Measurements from ENCODE around the gene IL1RL2.
A peak's percentile ranks its signal among the peaks of the same experiment; 100 is the strongest.

The IL1RL2 gene

DNA sequence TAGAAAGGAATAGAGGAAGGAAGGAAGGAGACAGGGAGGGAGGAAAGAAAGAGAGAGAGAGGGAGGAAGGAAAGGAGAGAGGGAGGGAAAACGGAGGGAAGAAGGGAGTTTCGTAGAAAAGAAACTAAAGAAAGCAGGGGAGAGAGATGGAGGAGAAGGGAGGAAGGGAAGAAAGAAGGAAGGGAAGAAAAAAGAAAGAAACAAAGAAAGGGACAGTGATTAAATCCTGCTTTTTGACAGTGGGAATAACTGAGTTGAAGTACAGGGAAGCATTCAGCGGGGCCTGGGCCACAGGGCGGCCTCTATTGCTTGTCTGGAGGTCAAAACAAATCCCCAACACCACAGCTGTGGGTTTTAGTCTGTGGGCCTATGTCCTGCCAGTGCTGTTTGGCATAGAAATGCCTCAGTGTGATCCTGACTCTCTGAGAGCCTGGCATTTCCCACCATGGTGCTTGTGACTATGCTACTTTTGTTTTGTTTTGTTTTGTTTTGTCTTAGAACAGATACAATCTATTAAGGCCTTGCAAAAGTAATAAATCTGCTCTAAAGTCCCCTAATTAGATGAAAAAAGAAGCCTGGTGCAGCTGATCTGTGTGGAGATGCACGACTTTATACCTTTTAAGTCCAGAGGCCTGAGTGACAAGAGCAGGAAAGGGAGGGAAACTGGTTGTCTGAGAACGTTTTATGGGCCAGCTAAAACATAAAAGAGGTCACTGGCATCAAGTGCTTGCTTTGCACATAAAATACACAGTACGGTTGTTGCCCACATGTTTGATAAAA, 40.0 kb downstream of the IL1RL2 start:
- Histone ChIP-seq H3K27me3 (no peaks in the 10 kb centered on the region), H3K9me3 (no peaks in the 10 kb centered on the region), H3K27ac (peak overlapping the region; percentile 84 to 85), H3K4me3 (no peak overlapping the region), H3K4me1 (peaks cover 0 to 30% (median 21%) of the 10 kb centered on the region in 4 donors), H3K36me3 (no peaks in the 10 kb centered on the region)
- DNase-seq = no peak
- intact Hi-C loops (cut with DNase I; ENCODE audit: low total_unique reads) = no loop called here
- no peak for TF ChIP-seq CTCF (IDR thresholded peaks at IDR 0.05)

- Histone ChIP-seq H3K4me3 (no peak overlapping the region), H3K4me1 (peaks cover 0 to 30% (median 21%) of the 10 kb centered on the region in 4 donors), H3K27me3 (no peaks in the 10 kb centered on the region), H3K27ac (peak overlapping the region; percentile 15 to 84), H3K36me3 (no peaks in the 10 kb centered on the region), H3K9me3 (no peaks in the 10 kb centered on the region)
- intact Hi-C loops (cut with DNase I; ENCODE audit: low total_unique reads) = no loop called here
- no peak for TF ChIP-seq CTCF (IDR thresholded peaks at IDR 0.05)
- DNase-seq = no peak
Observed at GRCh38 chr2:102229141-102229769, 42.4 kb downstream of the IL1RL2 start.

DNA sequence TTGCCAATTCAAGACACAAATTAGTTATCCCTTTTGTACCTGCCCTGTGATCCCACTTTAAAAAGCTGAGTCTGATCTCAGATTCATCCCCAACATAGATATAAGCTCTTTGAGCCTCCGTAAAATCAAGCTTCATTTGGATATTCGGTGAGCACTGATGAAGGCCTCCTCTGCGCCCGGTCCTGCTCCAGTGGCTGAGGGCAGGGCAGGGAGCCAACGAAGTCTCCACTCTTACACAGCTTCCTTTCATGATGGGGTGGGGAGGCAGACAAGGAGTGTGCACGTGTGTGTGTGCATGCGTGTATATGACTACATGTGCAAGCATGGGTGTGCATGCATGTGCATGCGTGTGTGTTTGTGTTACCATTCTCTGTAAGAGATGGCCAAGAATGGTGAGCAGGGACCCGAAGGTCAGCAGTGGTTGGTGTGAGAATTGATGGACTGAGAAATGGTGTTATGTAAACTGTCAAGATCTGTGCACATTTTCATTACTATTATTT, 43.6 kb downstream of the IL1RL2 start:
- Histone ChIP-seq H3K27me3 (no peaks in the 10 kb centered on the region), H3K36me3 (peaks cover 0 to 3% (median 0%) of the 10 kb centered on the region in 3 donors), H3K27ac (no peak overlapping the region), H3K4me3 (no peak overlapping the region), H3K4me1 (peaks cover 0 to 30% (median 21%) of the 10 kb centered on the region in 4 donors), H3K9me3 (no peaks in the 10 kb centered on the region)
- DNase-seq = no peak
- no peak for TF ChIP-seq CTCF (IDR thresholded peaks at IDR 0.05)
- intact Hi-C loops (cut with DNase I; ENCODE audit: low total_unique reads) = no loop called here

- H3K4me3 ChIP-seq = no peak overlapping the region
- no peaks in the 10 kb centered on the region for H3K27me3 ChIP-seq
- no peak overlapping the region for H3K27ac ChIP-seq
- no peaks in the 10 kb centered on the region for H3K9me3 ChIP-seq
- intact Hi-C loops (cut with DNase I; ENCODE audit: low total_unique reads) = no loop called here
- peaks cover 0 to 5% (median 0%) of the 10 kb centered on the region in 3 donors for H3K36me3 ChIP-seq
- H3K4me1 ChIP-seq = peaks cover 0 to 14% (median 8%) of the 10 kb centered on the region in 4 donors
- DNase-seq = no peak
- TF ChIP-seq CTCF (IDR thresholded peaks at IDR 0.05) = no peak
Observed at GRCh38 chr2:102233132-102233884, 46.5 kb downstream of the IL1RL2 start.

DNA sequence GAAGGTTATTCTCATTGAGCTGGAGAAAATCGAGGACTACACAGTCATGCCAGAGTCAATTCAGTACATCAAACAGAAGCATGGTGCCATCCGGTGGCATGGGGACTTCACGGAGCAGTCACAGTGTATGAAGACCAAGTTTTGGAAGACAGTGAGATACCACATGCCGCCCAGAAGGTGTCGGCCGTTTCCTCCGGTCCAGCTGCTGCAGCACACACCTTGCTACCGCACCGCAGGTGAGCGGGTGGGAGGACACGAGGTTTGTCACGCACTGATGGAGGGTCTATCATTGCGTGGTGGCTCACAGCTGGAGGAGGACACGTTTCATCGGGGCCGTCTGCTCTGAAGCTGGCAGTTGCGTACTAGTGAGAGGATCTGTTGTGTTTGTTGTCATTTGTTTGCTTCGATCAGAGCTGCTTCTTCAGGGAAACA, 48.2 kb downstream of the IL1RL2 start:
- intact Hi-C loops (cut with DNase I; ENCODE audit: low total_unique reads) = no loop called here
- peaks cover 0 to 5% (median 0%) of the 10 kb centered on the region in 3 donors for H3K36me3 ChIP-seq
- H3K4me3 ChIP-seq = no peak overlapping the region
- no peak for TF ChIP-seq CTCF (IDR thresholded peaks at IDR 0.05)
- H3K4me1 ChIP-seq = peaks cover 0 to 8% (median 2%) of the 10 kb centered on the region in 4 donors
- H3K9me3 ChIP-seq = no peaks in the 10 kb centered on the region
- DNase-seq = no peak
- H3K27me3 ChIP-seq = no peaks in the 10 kb centered on the region
- H3K27ac ChIP-seq = no peak overlapping the region

Data from tibial artery (tissue), 4 donors.